ENCODE measurements around the gene CDKL5.
"Not testable (repeated sequence)": the region's sequence is repeated elsewhere in the genome, so short reads cannot be mapped to it uniquely, and the experiment has no call there.

CDKL5 gene

GRCh38 chrX:18578546-18578945 is 153.1 kb downstream of the CDKL5 start:
- no peak for DNase-seq

- DNase-seq = no peak
Measured at GRCh38 chrX:18579495-18579894, 154.1 kb downstream of the CDKL5 start.

- DNase-seq = no peak
Measured at GRCh38 chrX:18582910-18583493, 157.6 kb downstream of the CDKL5 start.

GRCh38 chrX:18589292-18589691 is 163.9 kb downstream of the CDKL5 start:
- not testable (repeated sequence) for DNase-seq

- no peak for DNase-seq
Measured at GRCh38 chrX:18591834-18592233, 166.4 kb downstream of the CDKL5 start.

GRCh38 chrX:18594079-18594478 is 168.7 kb downstream of the CDKL5 start:
- DNase-seq = no peak

- DNase-seq = no peak
Measured at GRCh38 chrX:18596096-18596495, 170.7 kb downstream of the CDKL5 start.

- no peak for DNase-seq
Measured at GRCh38 chrX:18598413-18598812, 173.0 kb downstream of the CDKL5 start.

- no peak for DNase-seq
Measured at GRCh38 chrX:18607966-18608365, 182.6 kb downstream of the CDKL5 start.

GRCh38 chrX:18613930-18614639 is 188.7 kb downstream of the CDKL5 start:
- no peak for DNase-seq

- no peak for DNase-seq
Measured at GRCh38 chrX:18616688-18617406, 191.4 kb downstream of the CDKL5 start.

- peak; percentile 8 for DNase-seq
Measured at GRCh38 chrX:18617407-18617750, 192.0 kb downstream of the CDKL5 start.

GRCh38 chrX:18619288-18619687 is 193.9 kb downstream of the CDKL5 start:
- DNase-seq = no peak

GRCh38 chrX:18620349-18620748 is 194.9 kb downstream of the CDKL5 start:
- DNase-seq = no peak

- no peak for DNase-seq
Measured at GRCh38 chrX:18624599-18624998, 199.2 kb downstream of the CDKL5 start.

- DNase-seq = no peak
Measured at GRCh38 chrX:18630934-18631333, 205.5 kb downstream of the CDKL5 start.

GRCh38 chrX:18638398-18638797 is 213.0 kb downstream of the CDKL5 start:
- no peak for DNase-seq

- DNase-seq = no peak
Measured at GRCh38 chrX:18639280-18639679, 213.9 kb downstream of the CDKL5 start.

GRCh38 chrX:18640686-18641085 is 215.3 kb downstream of the CDKL5 start:
- DNase-seq = no peak

GRCh38 chrX:18643243-18643642 is 217.8 kb downstream of the CDKL5 start:
- no peak for DNase-seq

- DNase-seq = no peak
Measured at GRCh38 chrX:18643853-18644252, 218.4 kb downstream of the CDKL5 start.

GRCh38 chrX:18647621-18648020 is 222.2 kb downstream of the CDKL5 start:
- DNase-seq = peak; percentile 36

GRCh38 chrX:18649498-18649951 is 224.1 kb downstream of the CDKL5 start:
- no peak for DNase-seq

- DNase-seq = no peak
Measured at GRCh38 chrX:18650662-18651061, 225.3 kb downstream of the CDKL5 start.
